Measurements from ENCODE around the gene ZNF511.

DNA sequence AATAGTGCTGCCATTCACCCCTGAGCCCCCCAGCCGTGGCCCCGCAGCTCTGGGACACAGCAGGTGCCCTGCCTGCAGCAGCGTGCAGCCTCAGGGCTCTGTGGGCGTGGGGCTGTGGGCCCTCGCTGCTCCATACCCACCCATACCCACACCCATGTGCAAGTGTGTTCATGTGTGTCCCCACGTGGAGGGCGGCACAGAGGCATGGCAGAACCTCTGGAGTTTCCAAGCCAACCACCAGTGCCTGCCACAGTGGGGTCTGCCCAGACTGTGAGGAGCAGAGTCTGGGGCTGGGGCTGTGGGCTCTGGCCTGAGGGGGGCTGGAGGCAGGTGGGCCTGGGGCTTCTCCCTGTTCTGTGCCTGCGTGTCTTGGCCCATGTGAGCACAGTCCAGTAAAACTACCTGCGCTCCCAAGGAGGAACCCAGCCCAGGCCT lies 40.9 kb downstream of the ZNF511 start:
- TF ChIP-seq, protein P1, sequence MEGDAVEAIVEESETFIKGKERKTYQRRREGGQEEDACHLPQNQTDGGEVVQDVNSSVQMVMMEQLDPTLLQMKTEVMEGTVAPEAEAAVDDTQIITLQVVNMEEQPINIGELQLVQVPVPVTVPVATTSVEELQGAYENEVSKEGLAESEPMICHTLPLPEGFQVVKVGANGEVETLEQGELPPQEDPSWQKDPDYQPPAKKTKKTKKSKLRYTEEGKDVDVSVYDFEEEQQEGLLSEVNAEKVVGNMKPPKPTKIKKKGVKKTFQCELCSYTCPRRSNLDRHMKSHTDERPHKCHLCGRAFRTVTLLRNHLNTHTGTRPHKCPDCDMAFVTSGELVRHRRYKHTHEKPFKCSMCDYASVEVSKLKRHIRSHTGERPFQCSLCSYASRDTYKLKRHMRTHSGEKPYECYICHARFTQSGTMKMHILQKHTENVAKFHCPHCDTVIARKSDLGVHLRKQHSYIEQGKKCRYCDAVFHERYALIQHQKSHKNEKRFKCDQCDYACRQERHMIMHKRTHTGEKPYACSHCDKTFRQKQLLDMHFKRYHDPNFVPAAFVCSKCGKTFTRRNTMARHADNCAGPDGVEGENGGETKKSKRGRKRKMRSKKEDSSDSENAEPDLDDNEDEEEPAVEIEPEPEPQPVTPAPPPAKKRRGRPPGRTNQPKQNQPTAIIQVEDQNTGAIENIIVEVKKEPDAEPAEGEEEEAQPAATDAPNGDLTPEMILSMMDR (IDR thresholded peaks at IDR 0.05), result no peak
- TF ChIP-seq POLR2A (IDR thresholded peaks at IDR 0.05) (no peak), POLR2AphosphoS5 (IDR thresholded peaks at IDR 0.05) (no peak), EP300 (IDR thresholded peaks at IDR 0.05) (no peak)

Data from upper lobe of left lung (tissue), 4 donors.